Stomach (tissue), 4 donors: ENCODE measurements around the gene RYR1.

Experiments
- EP300 ChIP-seq: sonication (generic); formaldehyde crosslinking; IDR thresholded peaks from one replicate; pipeline ENCODE4 v1.6.1; 2017; ENCODE audit warnings: antibody characterized with exemption
- TF ChIP-seq, protein P1 (sequence below), 7 experiments: fragments of 450-650 bp in 4 of 7; fragments of 200-600 bp in 3 of 7; sonication (generic) in 3 of 7; IDR thresholded peaks; one replicate each; pipeline ENCODE4 v1.5.1; 2016 to 2019; ENCODE audit warnings: antibody characterized with exemption in 7 of 7, control low read depth in 2 of 7, mild to moderate bottlenecking in 1 of 7

GRCh38 chr19:38543807-38544568 lies 110.5 kb downstream of the RYR1 start:
- no peak for TF ChIP-seq EP300
- TF ChIP-seq, protein P1, sequence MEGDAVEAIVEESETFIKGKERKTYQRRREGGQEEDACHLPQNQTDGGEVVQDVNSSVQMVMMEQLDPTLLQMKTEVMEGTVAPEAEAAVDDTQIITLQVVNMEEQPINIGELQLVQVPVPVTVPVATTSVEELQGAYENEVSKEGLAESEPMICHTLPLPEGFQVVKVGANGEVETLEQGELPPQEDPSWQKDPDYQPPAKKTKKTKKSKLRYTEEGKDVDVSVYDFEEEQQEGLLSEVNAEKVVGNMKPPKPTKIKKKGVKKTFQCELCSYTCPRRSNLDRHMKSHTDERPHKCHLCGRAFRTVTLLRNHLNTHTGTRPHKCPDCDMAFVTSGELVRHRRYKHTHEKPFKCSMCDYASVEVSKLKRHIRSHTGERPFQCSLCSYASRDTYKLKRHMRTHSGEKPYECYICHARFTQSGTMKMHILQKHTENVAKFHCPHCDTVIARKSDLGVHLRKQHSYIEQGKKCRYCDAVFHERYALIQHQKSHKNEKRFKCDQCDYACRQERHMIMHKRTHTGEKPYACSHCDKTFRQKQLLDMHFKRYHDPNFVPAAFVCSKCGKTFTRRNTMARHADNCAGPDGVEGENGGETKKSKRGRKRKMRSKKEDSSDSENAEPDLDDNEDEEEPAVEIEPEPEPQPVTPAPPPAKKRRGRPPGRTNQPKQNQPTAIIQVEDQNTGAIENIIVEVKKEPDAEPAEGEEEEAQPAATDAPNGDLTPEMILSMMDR (IDR thresholded peaks at IDR 0.05) = peak in 5 of 7 experiments; percentile 28 to 58 (median 37)
